Neuronal stem cell (in vitro differentiated cells): Measurements from ENCODE around the gene MLST8.

Experiments used
- DNase-seq: peaks from one replicate; pipeline ENCODE4 v3.0.0-alpha.2; 2013; ENCODE audit warnings: low spot score
- H2AFZ ChIP-seq: one replicate; pipeline ENCODE4 v1.6.1; 2013; ENCODE audit warnings: mild to moderate bottlenecking, low read length, inconsistent platforms
- H2AK5ac ChIP-seq: 2 replicates; pipeline ENCODE4 v1.6.1; 2013; ENCODE audit warnings: low read depth, mild to moderate bottlenecking, inconsistent platforms, low read length, moderate library complexity, mixed read lengths
- H2BK120ac ChIP-seq: 2 replicates; pipeline ENCODE4 v1.6.1; 2013; ENCODE audit warnings: low read depth, mild to moderate bottlenecking, inconsistent platforms, low read length, moderate library complexity, mixed read lengths
- H2BK12ac ChIP-seq: one replicate; pipeline ENCODE4 v1.6.1; 2013; ENCODE audit warnings: low read length, inconsistent platforms
- H2BK15ac ChIP-seq: 2 replicates; pipeline ENCODE4 v1.6.1; 2013; ENCODE audit warnings: mild to moderate bottlenecking, low read length, inconsistent platforms, mixed read lengths
- H2BK5ac ChIP-seq: one replicate; pipeline ENCODE4 v1.6.1; 2013; ENCODE audit warnings: inconsistent platforms, mild to moderate bottlenecking, low read length, moderate library complexity
- H3K14ac ChIP-seq: one replicate; pipeline ENCODE4 v1.6.1; 2013; ENCODE audit warnings: low read length, inconsistent platforms
- H3K18ac ChIP-seq: 2 replicates; pipeline ENCODE4 v1.6.1; 2013; ENCODE audit warnings: low read length, inconsistent platforms
- H3K23ac ChIP-seq: 2 replicates; pipeline ENCODE4 v1.6.1; 2013; ENCODE audit warnings: low read depth, mild to moderate bottlenecking, mixed read lengths, low read length, inconsistent platforms; ENCODE audit not compliant: poor library complexity
- H3K27ac ChIP-seq: replicated peaks from 3 replicates; pipeline ENCODE4 v1.5.1; 2013; ENCODE audit warnings: low read length, inconsistent platforms
- H3K27me3 ChIP-seq, 3 experiments: 2 replicates each; pipeline ENCODE4 v1.6.1; 2013; ENCODE audit warnings: low read length in 3 of 3, mild to moderate bottlenecking in 2 of 3, inconsistent platforms in 1 of 3, low read depth in 1 of 3, mixed read lengths in 1 of 3, moderate library complexity in 1 of 3; ENCODE audit not compliant: control insufficient read depth in 3 of 3, insufficient read depth in 3 of 3
- H3K36me3 ChIP-seq, 2 donors: replicated peaks in 1 of 2; 2 replicates each; pipeline ENCODE4 v1.6.1; 2013; ENCODE audit warnings: low read length in 2 of 2; ENCODE audit not compliant: control insufficient read depth in 2 of 2, insufficient read depth in 2 of 2
- H3K4ac ChIP-seq: 2 replicates; pipeline ENCODE4 v1.6.1; 2013; ENCODE audit warnings: inconsistent platforms, mild to moderate bottlenecking, low read length, moderate library complexity
- H3K4me1 ChIP-seq, 2 donors: 1 replicate in 1 of 2; 2 replicates in 1 of 2; pipeline ENCODE4 v1.6.1; 2013; ENCODE audit warnings: low read length in 2 of 2, low read depth in 1 of 2; ENCODE audit not compliant: control insufficient read depth in 2 of 2, insufficient read depth in 1 of 2
- H3K4me2 ChIP-seq: one replicate; pipeline ENCODE4 v1.6.1; 2013; ENCODE audit warnings: mild to moderate bottlenecking, low read length, inconsistent platforms; ENCODE audit not compliant: insufficient read depth, poor library complexity, severe bottlenecking
- H3K4me3 ChIP-seq, 2 donors: 2 replicates each; pipeline ENCODE4 v1.5.1; 2013; ENCODE audit warnings: low read length in 2 of 2, mild to moderate bottlenecking in 2 of 2, inconsistent platforms in 1 of 2, moderate library complexity in 1 of 2
- H3K79me1 ChIP-seq: one replicate; pipeline ENCODE4 v1.6.1; 2013; ENCODE audit warnings: low read depth, mild to moderate bottlenecking, inconsistent platforms, low read length, moderate library complexity
- H3K9ac ChIP-seq: one replicate; pipeline ENCODE4 v1.6.1; 2013; ENCODE audit warnings: mild to moderate bottlenecking, low read depth, low read length, inconsistent platforms; ENCODE audit not compliant: poor library complexity
- H3K9me3 ChIP-seq, 2 donors: replicated peaks in 1 of 2; 2 replicates each; pipeline versions ENCODE3 to v1.6.1; 2013; ENCODE audit warnings: low read length in 2 of 2, mild to moderate bottlenecking in 2 of 2, inconsistent platforms in 1 of 2, low read depth in 1 of 2, mixed read lengths in 1 of 2, moderate library complexity in 1 of 2; ENCODE audit not compliant: control insufficient read depth in 2 of 2, insufficient read depth in 1 of 2
- H4K8ac ChIP-seq: one replicate; pipeline ENCODE4 v1.6.1; 2013; ENCODE audit warnings: low read depth, mild to moderate bottlenecking, inconsistent platforms, low read length, moderate library complexity
- H4K91ac ChIP-seq: one replicate; pipeline ENCODE4 v1.6.1; 2013; ENCODE audit warnings: low read length, low read depth, mild to moderate bottlenecking, inconsistent platforms; ENCODE audit not compliant: poor library complexity
- WGBS, 2 donors: extraction: QIAGEN DNeasy Blood & Tissue Kit; methylation state at CpG; one replicate each; pipeline ENCODE4 v1.1.7; 2013; ENCODE audit warnings: missing lambda C conversion rate in 2 of 2, mixed read lengths in 1 of 2; ENCODE audit not compliant: insufficient read length in 2 of 2, insufficient replicate concordance in 1 of 2; ENCODE audit errors: extremely low coverage in 2 of 2; 5-methylcytosine and 5-hydroxymethylcytosine counted together

Gene MLST8

GRCh38 chr16:2237102-2237482 is 31.8 kb downstream of the MLST8 start:
- Histone ChIP-seq H3K79me1 (peaks cover 10% of the 10 kb centered on the region), H2AFZ (no peak overlapping the region), H3K4me2 (peak overlapping the region; percentile 77), H3K27ac (no peak overlapping the region), H2BK5ac (no peak overlapping the region), H3K9ac (no peak overlapping the region), H2AK5ac (peak overlapping the region; percentile 95), H4K91ac (no peak overlapping the region), H3K23ac (peak overlapping the region; percentile 65), H3K4ac (no peak overlapping the region), H3K14ac (peak overlapping the region; percentile 89), H3K36me3 (peaks cover 24 to 72% of the 10 kb centered on the region in 2 donors), H3K18ac (peak overlapping the region; percentile 90), H3K4me1 (peaks cover 0 to 16% of the 10 kb centered on the region in 2 donors), H3K9me3 (peaks cover 0 to 1% of the 10 kb centered on the region in 2 donors), H4K8ac (no peak overlapping the region), H2BK12ac (no peak overlapping the region), H3K27me3 (peaks cover 0 to 22% (median 7%) of the 10 kb centered on the region in 3 experiments), H2BK15ac (no peak overlapping the region), H3K4me3 (peak overlapping the region in 1 of 2 donors; percentile 67), H2BK120ac (no peak overlapping the region)
- no CpG with 5 or more reads among the region's 40 CpGs for WGBS, 2 donors
- no peak for DNase-seq

- Histone ChIP-seq H3K27me3 (peaks cover 0 to 22% (median 7%) of the 10 kb centered on the region in 3 experiments), H2AK5ac (peak overlapping the region; percentile 84)
Measured at GRCh38 chr16:2237493-2238149, 32.4 kb downstream of the MLST8 start.

GRCh38 chr16:2238150-2238837 is 33.0 kb downstream of the MLST8 start:
- H3K4me3 ChIP-seq: no peak overlapping the region
- H3K4me1 ChIP-seq: peaks cover 0 to 16% of the 10 kb centered on the region in 2 donors
- no peak overlapping the region for H2BK120ac ChIP-seq
- peaks cover 11% of the 10 kb centered on the region for H3K79me1 ChIP-seq
- H3K4ac ChIP-seq: no peak overlapping the region
- H4K8ac ChIP-seq: no peak overlapping the region
- H3K36me3 ChIP-seq: peaks cover 28 to 72% of the 10 kb centered on the region in 2 donors
- no peak for DNase-seq
- peak overlapping the region; percentile 93 for H3K23ac ChIP-seq
- H2BK5ac ChIP-seq: peak overlapping the region; percentile 53
- H4K91ac ChIP-seq: no peak overlapping the region
- H3K27ac ChIP-seq: no peak overlapping the region
- peaks cover 0 to 1% of the 10 kb centered on the region in 2 donors for H3K9me3 ChIP-seq
- H2AFZ ChIP-seq: no peak overlapping the region
- H2BK15ac ChIP-seq: peak overlapping the region; percentile 37
- peak overlapping the region; percentile 89 for H3K14ac ChIP-seq
- H3K9ac ChIP-seq: peak overlapping the region; percentile 77
- H3K27me3 ChIP-seq: peaks cover 0 to 22% (median 7%) of the 10 kb centered on the region in 3 experiments
- peak overlapping the region; percentile 85 for H3K18ac ChIP-seq
- WGBS, 2 donors: no CpG with 5 or more reads among the region's 18 CpGs
- no peak overlapping the region for H3K4me2 ChIP-seq
- no peak overlapping the region for H2BK12ac ChIP-seq
- H2AK5ac ChIP-seq: peak overlapping the region; percentile 84

More at GRCh38 chr16:2237493-2238149, 32.4 kb downstream of the MLST8 start:
- no peak overlapping the region for H2AFZ ChIP-seq
- peak overlapping the region; percentile 77 for H3K4me2 ChIP-seq
- peak overlapping the region; percentile 48 for H4K8ac ChIP-seq
- H2BK15ac ChIP-seq: no peak overlapping the region
- peaks cover 0 to 16% of the 10 kb centered on the region in 2 donors for H3K4me1 ChIP-seq
- H2BK5ac ChIP-seq: peak overlapping the region; percentile 53
- H3K27ac ChIP-seq: no peak overlapping the region
- H3K23ac ChIP-seq: peak overlapping the region; percentile 93
- H3K18ac ChIP-seq: peak overlapping the region; percentile 85
- H2BK12ac ChIP-seq: peak overlapping the region; percentile 41
- peak overlapping the region; percentile 53 for H3K4ac ChIP-seq
- H3K9ac ChIP-seq: peak overlapping the region; percentile 77
- WGBS, 2 donors: no CpG with 5 or more reads among the region's 65 CpGs
- peaks cover 10% of the 10 kb centered on the region for H3K79me1 ChIP-seq
- no peak overlapping the region for H3K4me3 ChIP-seq
- no peak for DNase-seq
- peak overlapping the region; percentile 89 for H3K14ac ChIP-seq
- no peak overlapping the region for H4K91ac ChIP-seq
- no peak overlapping the region for H2BK120ac ChIP-seq
- H3K9me3 ChIP-seq: peaks cover 0 to 1% of the 10 kb centered on the region in 2 donors
- H3K36me3 ChIP-seq: peaks cover 27 to 72% of the 10 kb centered on the region in 2 donors
